Umbilical cord (tissue), 2 donors: ENCODE results near the gene CXCR4. TPM values are rescaled to one million over a fixed set of nuclear protein-coding genes. Genes with fewer than 3 reads are reported as not detected.
A peak's percentile ranks its signal among the peaks of the same experiment; 100 is the strongest.

Source experiments
- DNase-seq: peaks from one replicate; pipeline ENCODE4 v3.0.0-alpha.2; 2015; ENCODE audit warnings: low spot score
- total RNA-seq: library from RNA; depleted of rRNA; stranded (reverse); fragments of >200 nt; gene quantifications from one replicate; pipeline ENCODE4 v1.2.3, GENCODE V29; 2014; ENCODE audit warnings: low replicate concordance; ENCODE audit not compliant: insufficient read depth

CXCR4 gene
- total RNA-seq, 1 donor from 2014 or later, result 7.5 TPM

- DNase-seq, result no peak
These were observed 14.2 kb upstream of the CXCR4 start for GRCh38 chr2:136131961-136132824.

GRCh38 chr2:136131484-136131960 is 13.6 kb upstream of the CXCR4 start:
- DNase-seq, result no peak

GRCh38 chr2:136130511-136130910 is 12.6 kb upstream of the CXCR4 start:
- no peak for DNase-seq

- no peak for DNase-seq
These were observed 12.1 kb upstream of the CXCR4 start for GRCh38 chr2:136130045-136130444.

GRCh38 chr2:136129601-136130000 is 11.7 kb upstream of the CXCR4 start:
- no peak for DNase-seq

- no peak for DNase-seq
These were observed 11.0 kb upstream of the CXCR4 start for GRCh38 chr2:136128905-136129304.

- DNase-seq, result no peak
These were observed 10.4 kb upstream of the CXCR4 start for GRCh38 chr2:136128366-136128765.

- DNase-seq, result no peak
These were observed 9.4 kb upstream of the CXCR4 start for GRCh38 chr2:136127356-136127755.

- no peak for DNase-seq
These were observed 8.5 kb upstream of the CXCR4 start for GRCh38 chr2:136126421-136126926.

- DNase-seq, result no peak
These were observed 8.1 kb upstream of the CXCR4 start for GRCh38 chr2:136126021-136126420.

- DNase-seq, result no peak
These were observed 7.3 kb upstream of the CXCR4 start for GRCh38 chr2:136125236-136125635.

- DNase-seq, result no peak
These were observed 6.9 kb upstream of the CXCR4 start for GRCh38 chr2:136124805-136125204.

- DNase-seq, result no peak
These were observed 4.7 kb upstream of the CXCR4 start for GRCh38 chr2:136122661-136123060.

- DNase-seq, result no peak
These were observed 3.4 kb upstream of the CXCR4 start for GRCh38 chr2:136121204-136121910.

GRCh38 chr2:136119717-136120675 is 2.0 kb upstream of the CXCR4 start:
- DNase-seq, result no peak

GRCh38 chr2:136118819-136119716 is 1.1 kb upstream of the CXCR4 start:
- DNase-seq, result no peak

- peak; percentile 41 for DNase-seq
These were observed 533 bp downstream of the CXCR4 start for GRCh38 chr2:136117391-136117841.

GRCh38 chr2:136116813-136117390 is 1.0 kb downstream of the CXCR4 start:
- DNase-seq, result no peak

- no peak for DNase-seq
These were observed 1.7 kb downstream of the CXCR4 start for GRCh38 chr2:136116151-136116812.
